Kidney capillary endothelial cell (primary cell): ENCODE results near the gene YBX2.
"Not testable (repeated sequence)": the region's sequence is repeated elsewhere in the genome, so short reads cannot be mapped to it uniquely, and the experiment has no call there.

Source experiments
- DNase-seq: peaks from one replicate; pipeline ENCODE4 v3.0.0-alpha.2; 2018; ENCODE audit warnings: low spot score

YBX2 gene

DNA sequence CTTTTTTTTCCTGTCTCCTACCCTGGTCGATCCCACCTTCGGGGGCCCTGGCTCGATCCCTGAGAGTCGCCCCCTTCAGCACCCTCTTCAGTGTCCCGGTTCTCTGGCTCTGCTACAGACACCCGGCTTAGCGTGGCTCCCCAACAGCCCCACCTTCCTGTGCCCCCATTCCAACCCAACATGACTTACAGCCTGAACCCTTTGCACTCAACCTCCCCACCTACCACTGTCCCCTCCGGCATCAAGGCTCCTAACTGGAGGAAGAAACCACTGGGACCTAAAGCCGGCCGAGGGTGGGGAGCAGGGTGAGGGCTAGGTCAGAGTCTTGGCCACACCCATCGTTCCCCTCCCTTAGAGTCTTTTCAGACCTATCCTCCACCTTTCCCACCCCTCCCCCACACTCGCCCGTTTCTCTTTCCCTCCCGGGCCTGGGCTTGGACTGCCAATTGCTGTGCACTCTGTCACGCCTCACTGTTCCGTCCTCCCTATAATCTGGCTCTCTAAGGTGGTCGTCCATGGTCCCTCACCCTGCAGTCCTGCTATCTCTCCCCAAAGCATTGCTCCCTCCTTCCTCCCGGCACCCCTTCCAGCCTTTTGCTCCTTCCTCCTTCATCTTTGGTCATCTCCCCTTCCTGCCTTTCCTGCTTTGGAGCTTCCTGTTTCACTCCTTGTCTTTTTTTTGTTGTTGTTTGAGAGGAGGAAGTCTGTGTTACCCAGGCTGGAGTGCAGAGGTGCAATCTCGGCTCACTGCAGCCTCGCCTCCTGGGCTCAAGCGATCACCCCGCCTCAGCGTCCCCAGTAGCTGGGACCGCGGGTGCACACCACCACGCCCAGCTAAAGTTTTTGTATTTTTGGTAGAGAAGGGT, 31.3 kb downstream of the YBX2 start:
- DNase-seq: no peak

- DNase-seq: no peak
Measured at GRCh38 chr17:7262192-7262934, 32.1 kb downstream of the YBX2 start, which contains the start of gene CLDN7. Gene CLDN7, minus strand, starts transcription at chr17:7262478. Its CDS starts 435 bp downstream, at chr17:7262043.

- no peak for DNase-seq
Measured at GRCh38 chr17:7261379-7262191, 32.9 kb downstream of the YBX2 start.

GRCh38 chr17:7260651-7261378, 33.6 kb downstream of the YBX2 start:
- DNase-seq: no peak

DNA sequence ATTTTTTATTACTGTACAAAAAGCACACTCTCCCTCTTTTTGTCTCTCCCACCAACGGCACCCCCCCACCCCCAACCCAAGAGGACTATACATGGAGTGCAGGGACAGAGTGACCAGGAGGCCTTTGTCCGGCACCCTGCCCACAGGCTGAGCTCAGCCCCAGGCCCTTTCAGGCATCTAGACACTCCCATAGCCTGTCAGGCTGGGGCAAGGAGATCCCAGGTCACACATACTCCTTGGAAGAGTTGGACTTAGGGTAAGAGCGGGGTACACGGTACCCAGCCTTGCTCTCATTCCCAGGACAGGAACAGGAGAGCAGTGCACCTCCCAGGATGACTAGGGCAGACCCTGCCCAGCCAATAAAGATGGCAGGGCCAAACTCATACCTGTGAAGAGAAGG, 34.3 kb downstream of the YBX2 start:
- DNase-seq: no peak

DNA sequence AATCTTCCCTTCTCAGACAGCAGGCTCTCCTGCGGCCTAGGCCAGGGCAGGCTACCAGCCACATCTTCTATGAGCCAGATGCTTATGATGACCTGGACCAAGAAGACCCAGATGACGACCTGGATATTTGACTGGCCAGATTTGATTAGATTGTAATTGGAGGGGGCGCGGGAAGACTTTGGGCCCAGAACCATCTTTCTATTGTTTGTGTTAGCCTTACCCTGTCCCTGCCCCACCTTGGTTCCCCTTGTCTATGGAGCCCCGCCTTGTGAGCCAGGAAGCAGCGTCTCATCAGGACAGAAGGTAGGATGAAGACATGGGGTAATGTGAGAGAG, 34.9 kb downstream of the YBX2 start:
- no peak for DNase-seq

DNA sequence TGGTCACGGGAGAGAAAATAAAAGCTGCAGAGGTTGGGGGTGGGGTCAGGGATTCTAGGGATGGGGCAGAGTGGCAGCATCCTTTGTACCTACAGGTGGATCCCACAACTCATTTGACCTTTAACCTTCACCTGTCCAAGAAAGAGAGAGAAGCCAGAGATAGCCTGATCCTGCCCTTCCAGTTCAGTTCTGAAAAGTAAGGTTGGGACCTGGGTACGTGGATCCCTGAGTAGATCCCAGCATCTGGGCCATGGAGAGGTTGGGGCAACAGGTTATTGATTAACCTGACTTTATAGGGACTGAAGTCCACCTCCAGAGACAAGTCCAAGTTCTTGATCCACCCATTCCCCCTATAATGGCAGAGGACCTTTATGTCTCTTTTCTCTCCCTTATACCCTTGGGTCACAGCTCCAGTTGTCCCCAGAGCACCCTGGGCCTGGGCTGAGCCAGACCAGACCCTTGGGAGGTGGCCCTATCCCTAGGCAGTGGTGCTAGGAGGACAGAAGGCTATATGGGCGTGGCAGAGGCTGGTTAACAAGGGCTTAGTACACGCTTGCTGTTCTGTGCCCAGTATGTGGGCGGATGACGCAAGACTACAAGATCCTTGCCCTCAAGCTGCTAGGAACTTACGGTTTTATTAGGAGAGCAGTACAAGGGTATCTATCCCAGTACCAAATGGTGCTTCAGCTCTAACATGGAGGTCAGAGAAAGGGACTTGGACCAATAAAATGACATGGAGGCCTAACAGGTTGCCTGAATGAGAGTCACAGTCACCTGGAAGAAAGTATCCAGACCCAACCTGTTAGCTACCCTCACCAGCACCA, 35.5 kb downstream of the YBX2 start:
- no peak for DNase-seq

DNA sequence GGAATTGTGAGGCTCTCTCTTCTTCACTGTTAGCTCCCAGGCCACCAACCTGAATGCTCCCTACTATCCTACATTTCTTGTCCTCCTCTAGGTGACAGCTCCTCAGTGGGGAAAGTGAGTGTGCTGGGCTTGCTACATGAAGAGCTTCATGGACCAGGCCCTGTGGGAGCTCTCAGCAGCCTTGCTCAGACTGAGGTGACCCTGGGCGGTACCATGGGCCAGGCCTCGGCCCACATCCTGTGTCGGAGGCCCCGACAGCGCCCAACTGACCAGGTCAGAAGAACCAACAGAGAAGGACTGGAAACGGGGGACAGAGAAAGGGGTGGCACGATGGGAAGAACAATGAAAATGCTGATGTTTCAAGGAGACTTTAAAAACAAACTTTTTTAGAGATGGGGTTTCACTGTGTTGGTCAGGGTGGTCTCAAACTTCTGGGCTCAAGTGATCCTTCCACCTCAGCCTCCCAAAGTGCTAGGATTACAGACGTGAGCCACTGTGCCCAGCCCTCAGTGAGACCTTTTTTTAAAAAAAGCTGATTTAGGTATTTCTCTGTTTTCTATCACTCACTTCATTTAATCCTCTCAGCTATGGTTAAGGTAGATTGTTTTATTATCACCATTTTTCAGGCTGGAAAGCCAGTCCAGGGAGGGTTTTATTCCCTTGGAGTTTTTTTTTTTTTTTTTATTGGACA, 37.5 kb downstream of the YBX2 start:
- no peak for DNase-seq

DNA sequence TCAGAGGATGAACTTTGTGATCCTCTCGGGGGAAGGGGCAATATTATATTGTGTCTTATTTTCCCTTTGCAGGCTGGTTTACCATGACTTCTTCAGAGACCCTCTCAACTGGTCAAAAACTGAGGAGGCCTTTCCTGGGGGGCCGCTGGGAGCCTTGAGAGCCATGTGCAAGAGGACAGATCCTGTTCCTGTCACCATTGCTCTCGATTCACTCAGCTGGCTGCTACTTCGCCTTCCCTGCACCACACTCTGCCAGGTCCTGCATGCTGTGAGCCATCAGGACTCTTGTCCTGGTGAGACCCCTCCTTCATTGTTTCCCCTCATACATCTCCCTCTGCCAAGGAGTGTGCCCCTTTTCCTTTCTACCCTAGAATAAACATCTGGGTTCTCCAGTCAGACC, 39.9 kb downstream of the YBX2 start:
- no peak for DNase-seq

DNA sequence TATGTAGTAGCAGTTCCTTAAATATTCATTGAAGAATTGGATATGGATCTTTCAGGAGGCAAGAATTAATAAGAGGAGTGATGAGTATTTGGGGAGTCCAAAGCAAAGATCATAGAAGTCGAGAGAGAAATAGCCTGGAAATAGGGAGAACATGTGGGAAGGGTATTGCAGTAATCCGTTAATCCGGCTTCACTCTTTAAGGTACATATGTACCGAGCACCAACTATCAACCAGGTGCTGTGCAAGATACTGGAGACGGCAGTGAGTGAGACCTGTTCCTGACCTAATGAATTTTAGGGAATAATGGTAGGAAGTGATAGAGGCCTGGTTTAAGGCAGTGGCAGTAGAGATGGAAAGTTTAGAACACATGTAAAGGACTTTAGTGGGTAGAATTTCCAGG, 41.4 kb downstream of the YBX2 start:
- no peak for DNase-seq

- peak; percentile 86 for DNase-seq
Measured at GRCh38 chr17:7252176-7253043, 42.0 kb downstream of the YBX2 start, which contains the start of gene ELP5. Gene ELP5, plus strand, starts transcription at chr17:7252215. Its CDS starts 336 bp downstream, at chr17:7252551.

DNA sequence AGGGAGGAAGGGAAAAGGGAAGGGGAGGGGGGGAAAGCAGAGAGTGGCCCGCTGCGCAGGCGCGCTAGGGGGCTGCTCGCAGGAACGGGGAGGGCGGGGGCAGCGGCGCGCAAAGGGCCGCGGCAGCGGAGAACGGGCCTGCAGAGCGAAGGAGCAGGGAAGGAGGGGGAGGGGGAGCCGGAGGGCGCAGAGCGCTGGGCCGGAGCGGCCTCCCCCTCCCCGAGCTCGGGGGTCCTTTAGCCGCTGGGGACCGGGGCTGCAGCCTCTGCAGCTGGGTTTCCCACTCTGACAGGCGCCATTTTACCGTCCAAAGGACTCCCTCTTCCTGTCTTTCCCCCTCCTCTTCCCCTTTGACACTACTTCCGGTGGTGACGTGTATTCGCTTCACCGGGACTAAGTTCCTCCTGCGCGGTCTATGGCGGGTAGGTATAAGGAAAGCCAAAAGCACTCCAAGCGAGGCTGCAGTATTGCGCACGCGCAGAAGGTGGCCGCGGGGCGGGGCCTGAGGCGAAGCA, 42.7 kb downstream of the YBX2 start, which contains the start of gene CTDNEP1:
Gene CTDNEP1, minus strand, starts transcription at position 74 of the 515 bp plus-strand sequence. CDS start 438 bp downstream, outside the sequence.
- DNase-seq: peak; percentile 100

DNA sequence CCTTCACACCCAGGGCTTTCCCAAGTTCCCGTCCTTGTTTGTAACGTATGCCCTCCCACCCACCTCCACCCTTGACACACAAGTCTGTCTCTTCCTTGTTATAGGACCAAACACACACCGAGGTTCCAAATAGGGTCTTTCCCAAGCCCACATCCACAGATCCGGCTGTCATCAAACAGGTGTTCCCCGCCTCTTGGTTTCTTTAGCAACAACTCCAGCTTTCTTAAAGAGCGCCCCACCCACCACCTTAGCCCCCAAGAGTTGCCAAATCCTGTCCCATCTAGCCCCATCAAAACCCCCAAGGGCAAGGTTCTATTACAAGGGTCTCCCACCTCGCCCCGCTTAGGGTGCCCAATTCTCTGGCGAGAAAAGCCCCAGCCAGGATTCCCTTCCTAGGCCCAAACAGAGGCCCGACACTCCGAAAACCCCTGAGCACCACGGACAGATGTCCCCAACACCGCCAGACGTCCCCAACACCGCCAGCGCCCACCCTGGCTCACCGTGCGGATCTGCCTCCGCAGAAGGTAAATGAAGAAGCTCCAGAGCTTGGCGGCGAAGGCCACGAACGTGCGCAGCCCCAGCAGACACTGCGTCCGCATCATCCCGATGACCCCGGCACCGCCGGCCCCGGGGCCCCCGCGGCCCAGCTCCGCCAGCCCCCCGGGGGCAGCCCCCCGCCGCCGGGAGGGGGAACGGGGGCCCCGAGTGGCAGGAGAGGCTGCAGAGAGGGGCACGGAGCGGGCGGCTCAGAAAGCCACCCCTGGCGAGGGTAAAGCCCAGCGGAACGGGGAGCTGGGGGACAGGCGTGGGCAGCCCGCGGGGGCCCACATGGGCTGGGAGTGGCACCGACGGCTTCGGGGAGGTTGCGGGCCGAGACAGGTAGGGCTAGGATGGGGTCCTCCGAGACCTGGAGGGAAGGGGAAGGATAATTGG, 43.5 kb downstream of the YBX2 start:
- no peak for DNase-seq

DNA sequence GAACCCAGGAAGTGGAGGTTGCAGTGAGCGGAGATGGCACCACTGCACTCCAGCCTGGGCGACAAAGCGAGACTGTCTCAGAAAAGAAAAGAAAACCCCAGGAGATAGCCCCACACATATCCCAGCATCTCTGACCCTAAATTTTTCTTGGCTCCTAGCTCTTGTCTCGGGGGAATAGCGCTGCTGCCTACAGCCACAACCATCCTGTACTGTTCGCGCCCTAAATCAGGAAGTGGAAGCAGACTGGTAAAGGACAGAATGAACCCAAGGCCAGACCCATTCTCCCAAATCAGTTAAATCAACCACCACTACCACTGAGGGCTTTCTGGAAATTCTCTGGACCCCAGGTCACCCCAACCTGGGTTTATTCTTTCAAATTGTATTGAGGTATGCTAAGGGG, 44.6 kb downstream of the YBX2 start:
- DNase-seq: no peak

DNA sequence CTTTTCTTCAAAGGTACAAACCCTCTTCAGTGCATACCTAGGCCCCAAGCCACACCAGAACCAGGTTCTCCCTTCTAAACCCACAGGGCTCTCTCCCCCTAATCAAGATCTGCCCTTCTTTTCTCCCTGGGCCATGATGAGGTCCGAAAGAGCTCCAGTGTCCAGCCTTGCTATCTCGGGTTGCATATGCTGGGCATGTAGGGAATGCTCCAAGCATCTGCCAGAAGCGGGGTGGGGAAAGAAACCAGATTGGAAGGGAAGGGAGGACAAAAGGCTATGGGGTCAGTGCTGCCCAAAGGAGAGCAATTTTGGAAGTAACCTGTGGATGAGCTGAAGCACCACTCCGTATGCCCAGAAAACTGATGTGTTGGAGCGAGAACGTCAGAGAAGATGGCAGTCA, 45.2 kb downstream of the YBX2 start:
- no peak for DNase-seq

DNA sequence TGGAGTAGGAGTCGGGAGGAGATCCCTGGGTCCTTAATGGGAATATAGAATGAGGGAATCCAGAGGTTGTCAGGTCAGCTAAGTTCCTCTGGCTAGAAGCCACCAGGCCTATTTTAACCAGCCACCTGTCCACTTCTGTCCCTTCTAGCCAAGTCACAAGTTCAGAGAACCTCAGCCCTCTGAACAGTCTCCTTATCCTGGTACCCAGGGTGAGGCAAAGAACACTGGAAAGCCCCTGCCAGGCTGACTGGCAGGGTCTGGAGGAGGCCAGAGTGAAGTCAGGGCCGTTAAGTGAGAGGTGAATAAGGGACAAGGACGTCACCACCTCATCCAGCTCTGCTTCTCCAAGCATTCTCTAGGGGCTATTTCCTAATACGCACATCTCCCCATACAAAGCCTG, 45.6 kb downstream of the YBX2 start:
- no peak for DNase-seq

DNA sequence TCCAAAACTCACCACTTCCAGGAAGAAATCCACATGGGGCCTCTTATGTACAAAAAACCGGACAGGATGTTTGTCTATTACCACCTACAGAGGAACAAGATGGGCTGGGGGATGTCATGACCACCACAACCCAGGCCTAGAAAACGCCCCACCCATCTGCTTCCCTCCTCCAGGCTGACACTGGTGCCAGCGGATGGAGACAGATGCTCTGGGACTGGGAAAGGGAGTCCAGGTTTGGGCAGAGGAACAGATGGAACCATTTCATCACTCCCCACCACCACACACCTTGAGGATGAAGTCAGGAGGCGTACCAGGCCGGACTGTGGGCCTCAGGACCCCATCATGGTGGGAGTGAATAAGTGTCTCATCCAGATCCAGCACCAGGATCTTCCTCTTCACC, 47.7 kb downstream of the YBX2 start:
- no peak for DNase-seq

DNA sequence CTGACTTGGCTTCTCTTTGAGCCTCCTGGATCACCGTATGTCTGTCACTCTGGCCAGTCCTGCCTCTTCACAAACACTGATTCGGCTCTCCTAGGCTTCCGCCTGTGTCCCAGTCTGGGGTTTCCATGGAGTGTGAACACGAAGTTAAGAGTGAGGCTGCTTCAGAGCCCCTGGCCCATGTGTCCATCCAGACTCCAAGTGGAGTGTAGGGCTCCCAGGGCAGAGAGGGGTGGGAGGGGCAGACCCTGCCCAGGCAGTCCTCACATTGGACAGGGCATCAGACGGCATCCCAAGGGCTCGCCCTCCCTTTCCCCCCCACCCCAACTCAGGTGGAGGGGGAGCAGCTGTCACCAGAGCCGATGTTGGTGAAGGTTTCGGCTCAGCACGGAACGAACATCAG, 50.6 kb downstream of the YBX2 start:
- DNase-seq: not testable (repeated sequence)
